ENCODE results near the gene IFT172.
"Not testable (repeated sequence)": the region's sequence is repeated elsewhere in the genome, so short reads cannot be mapped to it uniquely, and the experiment has no call there.

Gene IFT172

GRCh38 chr2:27428213-27428977, 61.1 kb downstream of the IFT172 start, which contains the start of gene NRBP1:
TSS of gene NRBP1 (plus strand) at chr2:27428631. CDS start at chr2:27433274, 4,643 bp downstream.
- DNase-seq (ENCODE audit: low read depth in 2 of 2) = peak; percentile 90
- TF ChIP-seq CTCF (IDR thresholded peaks at IDR 0.05; ENCODE audit: low read depth, low read length) = no peak

DNA sequence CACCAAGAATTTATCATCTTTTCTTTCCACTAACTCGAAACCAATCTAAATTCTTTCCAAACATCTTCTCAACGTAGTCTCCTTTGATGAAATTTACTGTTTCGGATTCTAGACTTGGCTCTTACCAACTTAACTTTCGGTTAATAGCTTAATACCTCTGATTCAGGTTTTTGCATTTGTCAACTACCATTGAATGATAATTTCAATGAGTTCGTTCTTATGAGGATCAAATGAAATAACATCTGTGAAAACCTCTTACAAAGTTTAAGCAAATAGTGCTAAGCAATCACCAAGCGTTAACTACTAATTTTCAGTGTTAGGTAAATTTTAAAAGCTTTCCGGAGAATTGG, 61.7 kb downstream of the IFT172 start:
- peak overlapping the region; percentile 77 to 91 for H3K4me3 ChIP-seq (replicated peaks in 1 of 2; ENCODE audit: low read depth in 2 of 2, low read length in 2 of 2)
- TF ChIP-seq CTCF (IDR thresholded peaks at IDR 0.05; ENCODE audit: low read depth, low read length) = no peak
- no peak for DNase-seq (ENCODE audit: low read depth in 2 of 2)

More at GRCh38 chr2:27428213-27428977, 61.1 kb downstream of the IFT172 start, which contains the start of gene NRBP1:
- H3K4me3 ChIP-seq (replicated peaks in 1 of 2; ENCODE audit: low read depth in 2 of 2, low read length in 2 of 2) = peak within 1 kb of the TSS; percentile 77 to 91

GRCh38 chr2:27425039-27425438, 64.5 kb downstream of the IFT172 start:
- DNase-seq (ENCODE audit: low read depth in 2 of 2); H3K4me3 ChIP-seq (replicated peaks in 1 of 2; ENCODE audit: low read depth in 2 of 2, low read length in 2 of 2): not testable (repeated sequence)

DNA sequence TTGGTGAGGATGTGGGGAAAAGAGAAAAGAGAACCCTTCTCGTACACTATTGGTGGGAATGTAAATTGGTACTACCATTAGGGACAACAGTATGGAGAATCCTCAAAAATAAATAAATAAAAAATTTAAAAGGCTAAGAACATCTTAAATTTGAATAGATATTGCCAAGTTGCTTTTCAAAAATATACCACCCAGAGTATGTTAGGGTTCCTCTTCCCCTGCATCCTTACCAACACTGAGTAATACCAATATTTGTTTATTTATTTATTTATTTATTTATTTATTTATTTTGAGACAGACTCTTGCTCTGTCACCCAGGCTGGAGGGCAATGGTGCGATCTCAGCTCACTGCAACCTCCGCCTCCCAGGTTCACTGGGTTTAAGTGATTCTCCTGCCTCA, 66.6 kb downstream of the IFT172 start:
- H3K4me3 ChIP-seq (replicated peaks in 1 of 2; ENCODE audit: low read depth in 2 of 2, low read length in 2 of 2) = no peak overlapping the region
- TF ChIP-seq CTCF (IDR thresholded peaks at IDR 0.05; ENCODE audit: low read depth, low read length) = no peak
- no peak for DNase-seq (ENCODE audit: low read depth in 2 of 2)

- DNase-seq (ENCODE audit: low read depth in 2 of 2) = no peak
- H3K4me3 ChIP-seq (replicated peaks in 1 of 2; ENCODE audit: low read depth in 2 of 2, low read length in 2 of 2) = no peak overlapping the region
- no peak for TF ChIP-seq CTCF (IDR thresholded peaks at IDR 0.05; ENCODE audit: low read depth, low read length)
Measured at GRCh38 chr2:27421660-27422250, 67.8 kb downstream of the IFT172 start.

DNA sequence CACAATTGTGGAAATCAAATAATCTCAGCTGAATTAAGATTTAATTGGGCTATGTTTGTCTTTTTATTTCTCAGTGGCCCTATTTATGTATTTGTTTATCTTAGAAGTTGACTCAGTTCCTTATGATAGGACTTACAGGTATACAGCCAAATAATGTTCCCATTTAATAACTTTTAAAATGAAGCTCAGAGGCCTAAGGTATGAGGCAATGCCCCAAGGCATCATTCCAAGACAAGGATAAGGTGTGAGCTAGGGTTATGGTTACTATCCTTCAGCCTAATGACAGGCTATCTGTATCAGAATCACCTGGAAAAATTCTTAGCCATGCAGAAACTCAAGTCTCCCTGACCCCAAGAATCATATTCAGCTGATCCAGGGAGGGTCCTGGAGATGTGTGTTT, 68.5 kb downstream of the IFT172 start:
- no peak for DNase-seq (ENCODE audit: low read depth in 2 of 2)
- no peak for TF ChIP-seq CTCF (IDR thresholded peaks at IDR 0.05; ENCODE audit: low read depth, low read length)
- H3K4me3 ChIP-seq (replicated peaks in 1 of 2; ENCODE audit: low read depth in 2 of 2, low read length in 2 of 2) = no peak overlapping the region

DNA sequence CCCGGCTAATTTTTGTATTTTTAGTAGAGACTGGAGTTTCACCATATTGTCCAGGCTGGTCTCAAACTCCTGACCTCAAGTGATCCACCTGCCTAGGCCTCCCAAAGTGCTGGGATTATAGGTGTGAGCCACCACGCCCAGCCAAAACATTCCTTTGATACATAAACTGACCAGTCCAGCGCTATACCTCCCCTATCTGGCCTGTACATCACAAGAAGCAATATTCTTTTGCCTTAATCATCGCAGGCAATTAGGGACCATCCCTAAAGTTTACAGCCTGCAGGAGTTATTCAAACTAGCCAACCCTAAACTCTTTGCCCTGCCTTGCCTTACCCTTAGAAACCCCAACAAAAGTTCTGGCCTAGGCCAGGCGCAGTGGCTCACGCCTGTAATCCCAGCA, 73.4 kb downstream of the IFT172 start:
- TF ChIP-seq CTCF (IDR thresholded peaks at IDR 0.05; ENCODE audit: low read depth, low read length) = no peak
- no peak for DNase-seq (ENCODE audit: low read depth in 2 of 2)

More for the DNA sequence above, 73.4 kb downstream of the IFT172 start:
- H3K4me3 ChIP-seq (replicated peaks in 1 of 2; ENCODE audit: low read depth in 2 of 2, low read length in 2 of 2) = no peak overlapping the region
